Measurements from ENCODE around the gene UFD1.

GRCh38 chr22:19438298-19438697 is 40.7 kb downstream of the UFD1 start:
- TF ChIP-seq FOXM1 (IDR thresholded peaks at IDR 0.05; ENCODE audit: borderline replicate concordance) (no peak), PKNOX1 (IDR thresholded peaks at IDR 0.05) (no peak), TARDBP (IDR thresholded peaks at IDR 0.05) (no peak)

Measured in HEK293T (cell line).